Neuron (in vitro differentiated cells): Measurements from ENCODE around the gene UNKL.

ENCODE experiments used
- H2AFZ ChIP-seq: one replicate; pipeline ENCODE4 v1.6.1; 2013; ENCODE audit warnings: low read depth, mild to moderate bottlenecking, inconsistent platforms, low read length, moderate library complexity
- H3K27me3 ChIP-seq: one replicate; pipeline ENCODE4 v1.6.1; 2013; ENCODE audit warnings: low read length; ENCODE audit not compliant: insufficient read depth
- H3K36me3 ChIP-seq: one replicate; pipeline ENCODE4 v1.6.1; 2013; ENCODE audit warnings: low read length; ENCODE audit not compliant: insufficient read depth
- H3K4me1 ChIP-seq: one replicate; pipeline ENCODE4 v1.6.1; 2013; ENCODE audit warnings: low read length; ENCODE audit not compliant: insufficient read depth
- H3K4me3 ChIP-seq: 2 replicates; pipeline ENCODE4 v1.5.1; 2013; ENCODE audit warnings: mild to moderate bottlenecking, low read length, moderate library complexity
- H3K9me3 ChIP-seq: one replicate; pipeline ENCODE4 v1.6.1; 2013; ENCODE audit warnings: low read length

UNKL gene

DNA sequence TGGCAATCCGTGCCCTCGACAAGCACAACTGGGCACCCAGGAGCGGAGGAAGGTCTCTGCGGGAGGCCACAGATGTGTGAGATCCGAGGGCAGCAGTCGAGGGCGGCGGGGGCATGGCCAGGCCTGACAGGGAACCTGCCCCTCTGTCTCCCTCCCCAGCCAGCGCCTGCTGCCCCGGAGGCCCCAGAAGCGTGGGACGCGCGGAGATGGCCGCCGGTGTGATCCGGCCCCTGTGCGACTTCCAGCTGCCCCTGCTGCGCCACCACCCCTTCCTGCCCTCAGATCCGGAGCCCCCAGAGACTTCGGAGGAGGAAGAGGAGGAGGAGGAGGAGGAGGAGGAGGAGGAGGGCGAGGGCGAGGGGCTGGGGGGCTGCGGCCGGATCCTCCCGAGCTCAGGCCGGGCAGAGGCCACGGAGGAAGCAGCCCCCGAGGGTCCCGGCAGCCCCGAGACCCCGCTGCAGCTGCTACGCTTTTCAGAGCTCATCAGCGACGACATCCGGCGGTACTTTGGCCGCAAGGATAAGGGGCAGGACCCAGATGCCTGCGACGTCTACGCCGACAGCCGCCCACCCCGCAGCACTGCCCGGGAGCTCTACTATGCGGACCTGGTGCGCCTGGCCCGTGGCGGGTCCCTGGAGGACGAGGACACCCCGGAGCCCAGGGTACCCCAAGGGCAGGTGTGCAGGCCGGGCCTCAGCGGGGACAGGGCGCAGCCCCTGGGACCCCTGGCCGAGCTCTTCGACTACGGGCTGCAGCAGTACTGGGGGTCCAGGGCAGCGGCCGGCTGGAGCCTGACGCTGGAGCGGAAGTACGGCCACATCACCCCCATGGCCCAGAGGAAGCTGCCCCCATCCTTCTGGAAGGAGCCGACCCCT is 18.1 kb upstream of the UNKL start:
- Histone ChIP-seq H3K36me3 (no peaks in the 10 kb centered on the region), H3K4me3 (no peak overlapping the region), H3K4me1 (peaks cover 16% of the 10 kb centered on the region), H2AFZ (no peak overlapping the region), H3K27me3 (no peaks in the 10 kb centered on the region), H3K9me3 (no peaks in the 10 kb centered on the region)

- H3K27me3 ChIP-seq, result no peaks in the 10 kb centered on the region
- no peaks in the 10 kb centered on the region for H3K36me3 ChIP-seq
- H3K4me3 ChIP-seq, result no peak overlapping the region
- peaks cover 16% of the 10 kb centered on the region for H3K4me1 ChIP-seq
- no peaks in the 10 kb centered on the region for H3K9me3 ChIP-seq
- H2AFZ ChIP-seq, result no peak overlapping the region
Measured at GRCh38 chr16:1431497-1432270, 17.2 kb upstream of the UNKL start.

DNA sequence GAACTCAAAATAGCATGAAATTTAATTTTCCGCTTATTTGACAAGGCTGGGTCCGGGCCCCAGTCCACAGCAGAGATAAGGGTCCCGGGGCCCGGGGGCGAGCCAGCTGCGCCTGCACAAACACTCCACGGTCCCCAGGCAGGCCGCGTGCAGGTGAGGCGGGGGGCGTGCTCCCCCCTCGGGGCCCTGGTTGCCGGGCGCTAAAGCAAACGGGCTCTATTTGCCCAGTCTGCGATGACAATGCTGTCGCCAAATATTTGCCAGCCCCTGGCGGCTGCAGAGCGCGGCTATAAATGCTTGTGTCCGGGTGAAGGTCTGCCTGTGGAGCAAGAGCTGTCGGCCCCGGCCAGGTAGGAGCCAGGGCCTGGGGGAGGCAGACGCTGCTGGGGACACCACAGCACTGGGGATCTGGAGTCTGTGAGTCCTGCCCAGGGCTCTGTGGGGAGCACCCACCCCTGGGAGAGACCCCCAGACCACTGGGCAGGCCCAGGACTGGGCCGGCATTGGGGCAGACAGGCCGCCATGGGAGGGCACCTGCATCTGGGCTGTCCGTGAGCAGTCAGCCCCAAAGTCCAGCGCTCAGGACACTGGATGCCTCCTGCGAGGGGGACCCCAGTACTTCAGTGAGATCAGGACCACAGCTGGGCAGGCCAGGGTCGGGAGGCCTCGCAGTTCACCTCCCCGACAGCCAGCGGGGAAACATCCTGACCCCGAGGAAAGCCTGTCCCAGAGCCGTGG is 16.4 kb upstream of the UNKL start, which contains the start of gene PERCC1:
TSS of gene PERCC1 (plus strand) at position 320 of the 738 bp plus-strand sequence. CDS start 1,516 bp downstream, outside the sequence.
- H3K4me1 ChIP-seq, result peaks cover 16% of the 10 kb centered on the region
- no peaks in the 10 kb centered on the region for H3K36me3 ChIP-seq

DNA sequence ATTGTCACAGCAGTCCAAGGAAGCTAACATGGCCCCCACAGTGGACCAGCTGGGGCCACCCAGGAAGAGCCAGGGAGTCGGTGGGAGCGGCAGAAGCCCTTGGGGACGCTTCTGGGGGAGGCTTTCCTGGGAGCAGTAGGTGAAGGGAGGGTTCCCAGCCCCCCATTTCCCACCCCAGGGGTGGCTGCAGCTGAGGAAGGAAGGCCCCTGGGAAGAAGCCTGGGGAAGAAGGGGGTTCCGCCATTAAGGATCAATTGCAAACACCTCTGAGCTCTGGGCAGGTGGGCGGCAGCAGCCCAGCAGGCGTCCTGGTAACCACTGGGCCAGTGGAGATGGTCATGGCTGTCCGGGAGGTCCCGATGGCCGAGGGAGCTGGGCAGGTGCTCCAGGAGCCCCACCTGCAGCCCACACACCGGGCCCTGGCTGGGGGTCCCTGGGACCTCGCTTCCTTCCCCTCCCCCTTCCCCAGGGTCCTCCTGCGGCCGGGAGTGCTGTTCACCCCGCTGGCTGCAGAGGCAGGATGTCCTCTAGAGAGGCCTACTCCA is 15.8 kb upstream of the UNKL start:
- no peaks in the 10 kb centered on the region for H3K36me3 ChIP-seq

More for the DNA sequence above, 16.4 kb upstream of the UNKL start, which contains the start of gene PERCC1:
- Histone ChIP-seq H3K4me3 (no peak within 1 kb of the TSS), H2AFZ (no peak within 1 kb of the TSS), H3K9me3 (no peaks in the 10 kb centered on the region), H3K27me3 (no peaks in the 10 kb centered on the region)

DNA sequence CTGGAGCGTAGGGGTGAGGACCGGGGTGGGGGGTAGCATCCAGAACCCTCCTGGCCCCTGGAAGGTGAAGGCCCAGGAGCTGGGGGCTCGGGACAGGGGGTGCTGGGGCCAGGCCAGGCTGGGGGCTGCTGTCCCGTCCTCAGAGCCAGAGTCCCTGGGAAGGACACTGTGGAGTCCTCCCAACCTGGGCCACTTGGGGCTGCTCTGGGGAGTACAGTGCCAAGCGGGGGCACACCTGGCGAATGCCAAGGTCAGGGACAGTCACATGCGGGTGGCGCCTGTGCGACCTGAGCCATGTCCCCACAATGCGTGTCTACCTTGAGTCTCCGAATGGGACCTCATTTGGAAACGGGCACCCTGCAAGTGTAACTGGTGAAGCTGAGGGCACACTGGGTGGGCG is 15.1 kb upstream of the UNKL start:
- Histone ChIP-seq H3K4me3 (no peak overlapping the region), H3K4me1 (peaks cover 16% of the 10 kb centered on the region), H3K36me3 (no peaks in the 10 kb centered on the region), H2AFZ (no peak overlapping the region), H3K9me3 (no peaks in the 10 kb centered on the region), H3K27me3 (no peaks in the 10 kb centered on the region)

More for the DNA sequence above, 15.8 kb upstream of the UNKL start:
- no peaks in the 10 kb centered on the region for H3K9me3 ChIP-seq
- no peak overlapping the region for H2AFZ ChIP-seq
- no peak overlapping the region for H3K4me3 ChIP-seq
- H3K27me3 ChIP-seq, result no peaks in the 10 kb centered on the region
- H3K4me1 ChIP-seq, result peaks cover 16% of the 10 kb centered on the region

DNA sequence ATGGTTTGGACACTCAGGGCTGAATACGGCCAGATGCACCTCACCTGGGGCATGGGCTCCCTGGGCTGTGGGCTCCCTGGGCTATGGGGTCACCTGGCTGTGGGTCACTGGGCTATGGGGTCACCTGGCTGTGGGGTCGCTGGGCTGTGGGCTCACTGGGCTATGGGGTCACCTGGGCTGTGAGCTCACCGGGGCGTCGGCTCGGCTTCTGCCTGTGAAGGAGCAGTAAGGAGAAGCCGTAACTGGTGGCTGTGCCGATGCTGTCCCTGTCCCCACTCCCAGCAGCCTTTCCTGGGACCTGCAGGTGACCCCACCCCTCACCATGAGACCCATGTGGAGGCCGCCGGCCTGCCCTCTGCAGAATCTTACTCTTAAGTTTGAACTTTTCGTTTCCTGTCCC is 14.5 kb upstream of the UNKL start:
- no peak overlapping the region for H2AFZ ChIP-seq
- H3K9me3 ChIP-seq, result no peaks in the 10 kb centered on the region
- H3K4me1 ChIP-seq, result peaks cover 16% of the 10 kb centered on the region
- H3K36me3 ChIP-seq, result no peaks in the 10 kb centered on the region
- H3K27me3 ChIP-seq, result no peaks in the 10 kb centered on the region
- no peak overlapping the region for H3K4me3 ChIP-seq

DNA sequence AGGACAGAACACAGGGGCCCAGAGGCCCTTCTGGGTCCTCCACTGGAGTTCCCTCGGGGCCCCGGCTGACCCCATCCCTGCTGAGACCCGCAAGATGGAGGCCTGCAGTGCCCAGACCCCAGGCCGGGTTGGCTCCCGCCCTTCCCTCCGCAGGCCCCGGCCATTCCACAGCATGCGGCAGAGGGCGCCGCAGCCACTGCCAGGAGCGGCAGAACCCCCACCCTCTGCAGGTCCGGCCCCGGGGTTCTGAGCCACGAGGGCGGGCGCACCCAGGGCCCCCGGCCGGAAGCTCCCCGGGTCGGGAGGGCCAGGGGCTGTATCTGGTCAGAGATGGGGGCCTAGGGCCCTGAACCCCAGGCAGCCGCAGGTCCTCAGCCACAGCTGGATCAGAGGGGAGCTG is 14.0 kb upstream of the UNKL start:
- H3K27me3 ChIP-seq, result no peaks in the 10 kb centered on the region
- no peaks in the 10 kb centered on the region for H3K36me3 ChIP-seq
- no peak overlapping the region for H2AFZ ChIP-seq
- H3K4me1 ChIP-seq, result peaks cover 16% of the 10 kb centered on the region
- H3K9me3 ChIP-seq, result no peaks in the 10 kb centered on the region
- H3K4me3 ChIP-seq, result no peak overlapping the region

DNA sequence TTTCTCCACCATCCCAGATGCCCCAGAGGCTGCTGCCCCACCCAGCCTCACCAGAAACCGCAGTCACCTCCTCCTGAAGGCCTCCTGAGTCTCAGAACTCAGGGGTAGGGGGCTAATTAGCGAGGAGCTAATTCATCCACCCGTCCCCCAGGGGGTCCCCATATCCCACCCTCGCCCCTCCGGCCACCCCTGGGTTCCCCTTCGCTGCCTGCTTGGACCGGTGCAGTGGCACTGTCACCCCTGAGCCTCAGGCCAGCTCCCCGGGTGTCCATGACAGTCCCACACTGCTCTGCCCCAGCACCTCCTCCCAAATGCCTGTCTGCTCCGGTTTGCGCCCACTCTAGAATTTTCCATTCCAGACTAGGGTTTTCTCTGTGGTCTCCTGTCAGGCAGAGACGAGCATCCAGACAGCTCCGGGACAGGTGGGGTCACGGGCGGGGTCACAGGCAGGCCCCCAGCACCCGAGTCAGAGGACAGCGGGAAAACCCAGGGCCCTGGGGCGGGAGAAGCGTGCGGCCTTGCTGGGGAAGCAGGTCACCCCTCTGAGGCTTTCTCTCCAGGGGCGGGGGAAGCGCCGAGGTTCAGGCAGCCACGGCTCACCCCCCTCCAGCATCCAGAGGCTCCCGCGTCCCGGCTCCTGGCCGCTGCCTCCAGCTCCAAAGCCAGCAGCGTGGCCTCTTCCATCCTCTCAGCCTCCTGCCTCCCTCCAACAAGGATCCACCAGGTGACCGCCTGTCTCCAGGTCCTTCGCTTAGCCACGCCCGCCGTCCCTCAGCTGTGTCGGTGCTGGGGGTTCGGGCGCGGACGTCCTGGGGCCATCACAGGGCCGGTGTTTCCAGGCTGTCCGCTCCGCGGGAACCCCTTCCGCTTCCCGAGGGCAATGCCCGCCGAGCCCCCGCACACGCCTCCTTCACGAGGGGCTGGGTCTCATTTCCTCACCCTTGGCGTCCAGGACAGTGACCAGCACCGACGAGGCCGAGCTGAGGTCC is 13.3 kb upstream of the UNKL start:
- Histone ChIP-seq H3K4me1 (peaks cover 16% of the 10 kb centered on the region), H3K36me3 (no peaks in the 10 kb centered on the region), H3K9me3 (no peaks in the 10 kb centered on the region), H3K4me3 (no peak overlapping the region), H2AFZ (no peak overlapping the region), H3K27me3 (no peaks in the 10 kb centered on the region)

GRCh38 chr16:1426734-1427471 is 12.4 kb upstream of the UNKL start:
- H3K4me3 ChIP-seq, result no peak overlapping the region
- no peaks in the 10 kb centered on the region for H3K27me3 ChIP-seq
- H2AFZ ChIP-seq, result no peak overlapping the region
- H3K4me1 ChIP-seq, result peaks cover 16% of the 10 kb centered on the region
- H3K9me3 ChIP-seq, result no peaks in the 10 kb centered on the region
- no peaks in the 10 kb centered on the region for H3K36me3 ChIP-seq

GRCh38 chr16:1425616-1426370 is 11.3 kb upstream of the UNKL start:
- H2AFZ ChIP-seq, result no peak overlapping the region
- no peaks in the 10 kb centered on the region for H3K27me3 ChIP-seq
- H3K4me1 ChIP-seq, result peaks cover 11% of the 10 kb centered on the region
- no peaks in the 10 kb centered on the region for H3K9me3 ChIP-seq
- H3K4me3 ChIP-seq, result no peak overlapping the region
- no peaks in the 10 kb centered on the region for H3K36me3 ChIP-seq

- Histone ChIP-seq H3K9me3 (no peaks in the 10 kb centered on the region), H3K4me3 (no peak overlapping the region), H3K4me1 (peaks cover 8% of the 10 kb centered on the region), H2AFZ (no peak overlapping the region), H3K36me3 (no peaks in the 10 kb centered on the region), H3K27me3 (no peaks in the 10 kb centered on the region)
Measured at GRCh38 chr16:1424028-1424427, 9.5 kb upstream of the UNKL start.
